Measurements from ENCODE around the gene DIAPH3. TPM values are rescaled to one million over a fixed set of nuclear protein-coding genes. Genes with fewer than 3 reads are reported as not detected.

DIAPH3 gene
- total and polyA plus RNA-seq, 2 of the 8 experiments (the other 6 are each of a cell fraction or from before 2014, with no cell fraction given): 8.0 to 30.8 TPM

GRCh38 chr13:59663707-59664106, 500.0 kb downstream of the DIAPH3 start:
- Histone ChIP-seq H3K23me2 (ENCODE audit: low read depth, low read length) (no peaks in the 10 kb centered on the region), H3K4me1 (replicated peaks in 1 of 4; ENCODE audit: control insufficient read depth in 3 of 4, insufficient read depth in 4 of 4, low read length in 3 of 4) (peaks cover 3 to 6% (median 5%) of the 10 kb centered on the region in 4 experiments; a peak in 6 of 7 replicates), H3K36me3 (ENCODE audit: control insufficient read depth in 2 of 4, insufficient read depth in 4 of 4, low read length in 3 of 4) (peaks cover 0 to 3% (median 0%) of the 10 kb centered on the region in 4 experiments; a peak in 1 of 8 replicates), H3K23ac (ENCODE audit: insufficient read length) (no peak overlapping the region), H3K9ac (replicated peaks in 1 of 4; ENCODE audit: extremely low read depth in 1 of 4, low read depth in 3 of 4, low read length in 3 of 4) (no peak overlapping the region), H2BK20ac (ENCODE audit: low read length) (no peak overlapping the region), H3K4ac (replicated peaks; ENCODE audit: insufficient read length, low read depth, low read length) (no peak overlapping the region), H3K4me3 (ENCODE audit: extremely low read depth in 1 of 4, insufficient read depth in 2 of 4, low read depth in 3 of 4, low read length in 4 of 4) (no peak overlapping the region), H2AK5ac (ENCODE audit: low read depth, low read length) (no peak overlapping the region), H2BK15ac (ENCODE audit: low read length) (no peak overlapping the region), H3K56ac (replicated peaks; ENCODE audit: insufficient read length, low read depth, low read length) (no peak overlapping the region), H3K9me3 (ENCODE audit: insufficient read depth in 2 of 2, low read depth in 1 of 2, low read length in 1 of 2) (no peaks in the 10 kb centered on the region), H2AFZ (ENCODE audit: low read length) (no peak overlapping the region), H2BK120ac (replicated peaks; ENCODE audit: low read depth, low read length) (no peak overlapping the region), H3K79me1 (ENCODE audit: low read depth, low read length) (no peaks in the 10 kb centered on the region), H4K8ac (ENCODE audit: extremely low read depth, insufficient read depth, low read length) (no peak overlapping the region), H4K91ac (replicated peaks; ENCODE audit: insufficient read length, low read length) (no peak overlapping the region), H2BK5ac (ENCODE audit: low read depth, low read length) (no peak overlapping the region), H3K27ac (ENCODE audit: low read depth, low read length) (no peak overlapping the region), H4K20me1 (replicated peaks in 1 of 2; ENCODE audit: control insufficient read depth in 1 of 2, insufficient read depth in 2 of 2, low read length in 2 of 2) (no peaks in the 10 kb centered on the region), H3K4me2 (ENCODE audit: insufficient read depth in 1 of 2, low read depth in 2 of 2, low read length in 2 of 2) (no peak overlapping the region), H3K18ac (ENCODE audit: extremely low read depth, low read length) (no peak overlapping the region; the same call in 1 of the 2 replicates), H3K14ac (ENCODE audit: insufficient read length) (no peak overlapping the region), H3K79me2 (ENCODE audit: control insufficient read depth in 1 of 2, insufficient read depth in 2 of 2, low read length in 2 of 2) (no peaks in the 10 kb centered on the region), H4K5ac (ENCODE audit: insufficient read length, low read depth, low read length) (no peak overlapping the region), H2BK12ac (ENCODE audit: low read depth, low read length) (no peak overlapping the region), H3K27me3 (replicated peaks in 1 of 4; ENCODE audit: control insufficient read depth in 3 of 4, extremely low read depth in 1 of 4, insufficient read depth in 3 of 4, low read length in 3 of 4) (no peaks in the 10 kb centered on the region)
- FAIRE-seq (no peak), DNase-seq (ENCODE audit: low read depth in 1 of 2, low spot score in 2 of 2) (no peak)
- no peak for TF ChIP-seq HDAC2 (IDR thresholded peaks at IDR 0.05; ENCODE audit: borderline replicate concordance in 1 of 2, low read depth in 2 of 2, low read length in 2 of 2)
- no peak for TF ChIP-seq MAX (IDR thresholded peaks at IDR 0.05)
- no peak for TF ChIP-seq CTCF (IDR thresholded peaks at IDR 0.05; ENCODE audit: control extremely low read depth in 1 of 3, insufficient read depth in 1 of 3, low read depth in 1 of 3, low read length in 3 of 3)
- no peak for TF ChIP-seq ATF3 (IDR thresholded peaks at IDR 0.05; ENCODE audit: insufficient read depth, low read depth, low read length)
- no peak for TF ChIP-seq ASH2L (IDR thresholded peaks at IDR 0.05; ENCODE audit: low read length)
- ChIA-PET POLR2A (ENCODE audit: partially characterized antibody) (no interaction called here), CTCF (ENCODE audit: partially characterized antibody) (interaction anchor here (0.6 to 2.2 kb wide), 5 partner anchors 11 to 198 kb away, joined by 3 to 10 read pairs (median 4); no protein-coding TSS in a partner anchor)
- WGBS, 2 experiments (ENCODE audit: extremely low coverage in 1 of 2, insufficient coverage in 1 of 2, insufficient read length in 1 of 2, insufficient replicate concordance in 2 of 2, low coverage in 1 of 2, low lambda C conversion rate in 2 of 2, missing lambda C conversion rate in 1 of 2): 94% methylated on average over 7 of the region's 7 CpGs; no CpG with 5 or more reads in 1 of the 2 experiments

All from H1 (cell line).